Fibroblast of lung (primary cell): ENCODE measurements around the gene PLB1.

Experiments used
- CTCF ChIP-seq, 2 donors: IDR thresholded peaks in 1 of 2; conservative IDR thresholded peaks in 1 of 2; 1 replicate in 1 of 2; 2 replicates in 1 of 2; pipeline ENCODE4 v1.5.1; 2011 to 2012; ENCODE audit warnings: low read length in 2 of 2, control low read depth in 1 of 2, inconsistent platforms in 1 of 2, low read depth in 1 of 2, mild to moderate bottlenecking in 1 of 2
- EZH2 ChIP-seq: IDR thresholded peaks from 2 replicates; pipeline ENCODE4 v1.5.1; 2012; ENCODE audit warnings: low read length, control low read depth, mild to moderate bottlenecking; ENCODE audit errors: missing control alignments

- peak in 1 of 2 donors; percentile 8 for TF ChIP-seq CTCF (conservative IDR thresholded peaks at IDR 0.05 in 1 of 2, IDR thresholded peaks at IDR 0.05 in 1 of 2; ENCODE audit: low read depth in 1 of 2, low read length in 2 of 2)
- no peak for TF ChIP-seq EZH2
Measured at GRCh38 chr2:28606986-28607441, 111.2 kb downstream of the PLB1 start.
